SK-N-MC (cell line): ENCODE data around the gene PDZRN4.
"Not testable (repeated sequence)": the region's sequence is repeated elsewhere in the genome, so short reads cannot be mapped to it uniquely, and the experiment has no call there.

Source experiments
- DNase-seq: peaks from one replicate; pipeline ENCODE4 v3.0.0-alpha.2; 2011; ENCODE audit warnings: low read depth, low spot score
- H3K27ac ChIP-seq: fragments of 200-600 bp; sonication (generic); 2 replicates; pipeline ENCODE4 v1.5.1; 2016; ENCODE audit warnings: mixed run types
- H3K36me3 ChIP-seq: fragments of 200-600 bp; sonication (generic); 2 replicates; pipeline ENCODE4 v1.6.1; 2017; ENCODE audit warnings: antibody characterized with exemption, low read length, mixed read lengths; ENCODE audit not compliant: insufficient read depth
- H3K4me3 ChIP-seq: fragments of 200-600 bp; sonication (generic); 2 replicates; pipeline ENCODE4 v1.5.1; 2016
- H3K9ac ChIP-seq: fragments of 200-600 bp; sonication (generic); 2 replicates; pipeline ENCODE4 v1.8.0; 2017; ENCODE audit warnings: mixed run types, mixed read lengths; ENCODE audit not compliant: insufficient read length
- H3K9me3 ChIP-seq: fragments of 200-600 bp; sonication (generic); 2 replicates; pipeline ENCODE4 v1.6.1; 2017; ENCODE audit warnings: low read depth, mild to moderate bottlenecking, antibody characterized with exemption, low read length, moderate library complexity, mixed read lengths
- EZH2 ChIP-seq: fragments of 200-600 bp; sonication (generic); IDR thresholded peaks from one replicate; pipeline ENCODE4 v1.6.1; 2017; ENCODE audit warnings: antibody characterized with exemption
- FOXP2 ChIP-seq: optimal IDR thresholded peaks from 2 replicates; pipeline ENCODE3; 2011; ENCODE audit warnings: mild to moderate bottlenecking, moderate library complexity; ENCODE audit not compliant: insufficient read depth; ENCODE audit errors: extremely low read length, control extremely low read depth
- POLR2AphosphoS5 ChIP-seq: IDR thresholded peaks from 2 replicates; pipeline ENCODE4 v1.6.1; 2012; ENCODE audit warnings: mild to moderate bottlenecking, low read depth, low read length, borderline replicate concordance

The PDZRN4 gene

GRCh38 chr12:41286426-41286825 lies 98.3 kb downstream of the PDZRN4 start:
- Histone ChIP-seq H3K27ac (no peak overlapping the region), H3K9ac (no peak overlapping the region), H3K9me3 (no peaks in the 10 kb centered on the region), H3K4me3 (no peak overlapping the region), H3K36me3 (no peaks in the 10 kb centered on the region)
- TF ChIP-seq POLR2AphosphoS5 (no peak), EZH2 (no peak), FOXP2 (no peak)
- no peak for DNase-seq

GRCh38 chr12:41287500-41288141 lies 99.5 kb downstream of the PDZRN4 start:
- Histone ChIP-seq H3K36me3 (no peaks in the 10 kb centered on the region), H3K9ac (peak overlapping the region; percentile 41), H3K9me3 (no peaks in the 10 kb centered on the region), H3K4me3 (peak overlapping the region; percentile 28; the same call in 1 of the 2 replicates), H3K27ac (peak overlapping the region; percentile 73; the same call in 1 of the 2 replicates)
- TF ChIP-seq POLR2AphosphoS5 (no peak), FOXP2 (no peak), EZH2 (no peak)
- no peak for DNase-seq

- H3K4me3 ChIP-seq, result no peak overlapping the region
- no peak for DNase-seq
- no peaks in the 10 kb centered on the region for H3K36me3 ChIP-seq
- TF ChIP-seq EZH2 (no peak), POLR2AphosphoS5 (no peak), FOXP2 (no peak)
- H3K9ac ChIP-seq, result no peak overlapping the region
- 0 out of 2 replicates have a peak overlapping the region, but pooled peaks have one; percentile 73 for H3K27ac ChIP-seq
- no peaks in the 10 kb centered on the region for H3K9me3 ChIP-seq
Measured at GRCh38 chr12:41288142-41288811, 100.2 kb downstream of the PDZRN4 start.

GRCh38 chr12:41289501-41289900 lies 101.4 kb downstream of the PDZRN4 start:
- no peak for DNase-seq
- no peak overlapping the region for H3K4me3 ChIP-seq
- H3K9ac ChIP-seq, result no peak overlapping the region
- TF ChIP-seq EZH2 (no peak), FOXP2 (no peak), POLR2AphosphoS5 (no peak)
- no peaks in the 10 kb centered on the region for H3K36me3 ChIP-seq
- H3K9me3 ChIP-seq, result no peaks in the 10 kb centered on the region
- no peak overlapping the region for H3K27ac ChIP-seq

GRCh38 chr12:41293011-41293410 lies 104.9 kb downstream of the PDZRN4 start:
- Histone ChIP-seq H3K4me3 (no peak overlapping the region), H3K36me3 (no peaks in the 10 kb centered on the region), H3K9ac (no peak overlapping the region), H3K27ac (no peak overlapping the region), H3K9me3 (no peaks in the 10 kb centered on the region)
- no peak for DNase-seq
- no peak for TF ChIP-seq FOXP2
- no peak for TF ChIP-seq POLR2AphosphoS5
- no peak for TF ChIP-seq EZH2

GRCh38 chr12:41293461-41293860 lies 105.3 kb downstream of the PDZRN4 start:
- DNase-seq, result no peak
- H3K9me3 ChIP-seq, result no peaks in the 10 kb centered on the region
- no peak overlapping the region for H3K4me3 ChIP-seq
- no peak overlapping the region for H3K9ac ChIP-seq
- TF ChIP-seq FOXP2 (no peak), EZH2 (no peak), POLR2AphosphoS5 (no peak)
- H3K36me3 ChIP-seq, result no peaks in the 10 kb centered on the region
- no peak overlapping the region for H3K27ac ChIP-seq

- H3K4me3 ChIP-seq, result no peak overlapping the region
- H3K9ac ChIP-seq, result no peak overlapping the region
- H3K27ac ChIP-seq, result no peak overlapping the region
- H3K36me3 ChIP-seq, result no peaks in the 10 kb centered on the region
- H3K9me3 ChIP-seq, result no peaks in the 10 kb centered on the region
- DNase-seq, result no peak
- TF ChIP-seq EZH2 (no peak), POLR2AphosphoS5 (no peak), FOXP2 (no peak)
Measured at GRCh38 chr12:41302979-41303403, 114.9 kb downstream of the PDZRN4 start.

GRCh38 chr12:41304526-41304925 lies 116.4 kb downstream of the PDZRN4 start:
- H3K27ac ChIP-seq, result no peak overlapping the region

GRCh38 chr12:41310367-41310766 lies 122.2 kb downstream of the PDZRN4 start:
- H3K27ac ChIP-seq, result no peak overlapping the region
- TF ChIP-seq FOXP2 (no peak), POLR2AphosphoS5 (no peak), EZH2 (no peak)
- DNase-seq, result no peak

More at GRCh38 chr12:41304526-41304925, 116.4 kb downstream of the PDZRN4 start:
- H3K36me3 ChIP-seq, result no peaks in the 10 kb centered on the region
- H3K9me3 ChIP-seq, result no peaks in the 10 kb centered on the region
- no peak overlapping the region for H3K4me3 ChIP-seq
- no peak for DNase-seq
- TF ChIP-seq POLR2AphosphoS5 (no peak), FOXP2 (no peak), EZH2 (no peak)
- no peak overlapping the region for H3K9ac ChIP-seq

GRCh38 chr12:41311883-41312282 lies 123.8 kb downstream of the PDZRN4 start:
- TF ChIP-seq EZH2 (no peak), FOXP2 (no peak), POLR2AphosphoS5 (no peak)
- Histone ChIP-seq H3K4me3 (no peak overlapping the region), H3K9ac (no peak overlapping the region), H3K36me3 (no peaks in the 10 kb centered on the region), H3K9me3 (no peaks in the 10 kb centered on the region), H3K27ac (no peak overlapping the region)
- DNase-seq, result no peak

More at GRCh38 chr12:41310367-41310766, 122.2 kb downstream of the PDZRN4 start:
- no peak overlapping the region for H3K4me3 ChIP-seq
- H3K36me3 ChIP-seq, result no peaks in the 10 kb centered on the region
- H3K9ac ChIP-seq, result no peak overlapping the region
- no peaks in the 10 kb centered on the region for H3K9me3 ChIP-seq

GRCh38 chr12:41312451-41312850 lies 124.3 kb downstream of the PDZRN4 start:
- H3K9ac ChIP-seq, H3K9me3 ChIP-seq, DNase-seq, H3K4me3 ChIP-seq, H3K36me3 ChIP-seq, H3K27ac ChIP-seq: not testable (repeated sequence)
